Liver (tissue), 3 donors: ENCODE data around the gene PAOX.

Source experiments
- ATF3 ChIP-seq: IDR thresholded peaks from 2 replicates; pipeline ENCODE4 v1.6.1; 2016; ENCODE audit warnings: antibody characterized with exemption
- EGR1 ChIP-seq, 2 donors: IDR thresholded peaks; 2 replicates each; pipeline ENCODE4 v1.6.1; 2016 to 2018; ENCODE audit warnings: antibody characterized with exemption in 2 of 2, low read depth in 2 of 2
- FOXA1 ChIP-seq: IDR thresholded peaks from 2 replicates; pipeline ENCODE4 v1.6.1; 2016; ENCODE audit warnings: antibody characterized with exemption
- HNF4A ChIP-seq, 2 donors: conservative IDR thresholded peaks; 2 replicates each; pipeline ENCODE4 v1.6.1; 2016; ENCODE audit warnings: antibody characterized with exemption in 2 of 2, mild to moderate bottlenecking in 2 of 2
- JUND ChIP-seq, 2 donors: IDR thresholded peaks; 2 replicates each; pipeline ENCODE4 v1.6.1; 2016; ENCODE audit warnings: antibody characterized with exemption in 2 of 2
- MAX ChIP-seq: IDR thresholded peaks from 2 replicates; pipeline ENCODE4 v1.6.1; 2016; ENCODE audit warnings: antibody characterized with exemption
- NR2F2 ChIP-seq: IDR thresholded peaks from 2 replicates; pipeline ENCODE4 v1.6.1; 2016; ENCODE audit warnings: antibody characterized with exemption
- RAD21 ChIP-seq, 2 donors: IDR thresholded peaks; 2 replicates each; pipeline ENCODE4 v1.6.1; 2016; ENCODE audit warnings: antibody characterized with exemption in 2 of 2, mild to moderate bottlenecking in 2 of 2
- REST ChIP-seq: IDR thresholded peaks from 2 replicates; pipeline ENCODE4 v1.6.1; 2016; ENCODE audit warnings: antibody characterized with exemption, mild to moderate bottlenecking
- RXRA ChIP-seq, 2 donors: IDR thresholded peaks; 2 replicates each; pipeline ENCODE4 v1.6.1; 2017 to 2018; ENCODE audit warnings: antibody characterized with exemption in 2 of 2, mild to moderate bottlenecking in 1 of 2
- SP1 ChIP-seq: IDR thresholded peaks from 2 replicates; pipeline ENCODE4 v1.6.1; 2018; ENCODE audit warnings: antibody characterized with exemption, mild to moderate bottlenecking
- YY1 ChIP-seq: IDR thresholded peaks from 2 replicates; pipeline ENCODE4 v1.6.1; 2016; ENCODE audit warnings: antibody characterized with exemption, mild to moderate bottlenecking
- TF ChIP-seq, protein P1 (sequence below): fragments of 150-350 bp; IDR thresholded peaks from 2 replicates; pipeline ENCODE4 v1.5.1; 2017; ENCODE audit warnings: improper control_type of control experiment, low read depth, low read length; ENCODE audit not compliant: missing input control
- donor health status: healthy.
- donor health status: healthy.

GRCh38 chr10:133346413-133346812, 32.6 kb upstream of the PAOX start:
- TF ChIP-seq, protein P1, sequence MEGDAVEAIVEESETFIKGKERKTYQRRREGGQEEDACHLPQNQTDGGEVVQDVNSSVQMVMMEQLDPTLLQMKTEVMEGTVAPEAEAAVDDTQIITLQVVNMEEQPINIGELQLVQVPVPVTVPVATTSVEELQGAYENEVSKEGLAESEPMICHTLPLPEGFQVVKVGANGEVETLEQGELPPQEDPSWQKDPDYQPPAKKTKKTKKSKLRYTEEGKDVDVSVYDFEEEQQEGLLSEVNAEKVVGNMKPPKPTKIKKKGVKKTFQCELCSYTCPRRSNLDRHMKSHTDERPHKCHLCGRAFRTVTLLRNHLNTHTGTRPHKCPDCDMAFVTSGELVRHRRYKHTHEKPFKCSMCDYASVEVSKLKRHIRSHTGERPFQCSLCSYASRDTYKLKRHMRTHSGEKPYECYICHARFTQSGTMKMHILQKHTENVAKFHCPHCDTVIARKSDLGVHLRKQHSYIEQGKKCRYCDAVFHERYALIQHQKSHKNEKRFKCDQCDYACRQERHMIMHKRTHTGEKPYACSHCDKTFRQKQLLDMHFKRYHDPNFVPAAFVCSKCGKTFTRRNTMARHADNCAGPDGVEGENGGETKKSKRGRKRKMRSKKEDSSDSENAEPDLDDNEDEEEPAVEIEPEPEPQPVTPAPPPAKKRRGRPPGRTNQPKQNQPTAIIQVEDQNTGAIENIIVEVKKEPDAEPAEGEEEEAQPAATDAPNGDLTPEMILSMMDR = no peak
- TF ChIP-seq HNF4A (conservative IDR thresholded peaks at IDR 0.05) (no peak), RAD21 (IDR thresholded peaks at IDR 0.05) (no peak), SP1 (no peak), ATF3 (no peak), EGR1 (IDR thresholded peaks at IDR 0.05; ENCODE audit: low read depth in 2 of 2) (no peak), JUND (IDR thresholded peaks at IDR 0.05) (no peak), MAX (no peak), REST (no peak), RXRA (IDR thresholded peaks at IDR 0.05) (no peak), YY1 (no peak), FOXA1 (no peak), NR2F2 (no peak)
